Measurements from ENCODE around the gene CFAP107.
"Not testable (repeated sequence)": the region's sequence is repeated elsewhere in the genome, so short reads cannot be mapped to it uniquely, and the experiment has no call there.

- TF ChIP-seq POLR2A (IDR thresholded peaks at IDR 0.05); CTCF (IDR thresholded peaks at IDR 0.05 in 4 of 5, conservative IDR thresholded peaks at IDR 0.05 in 1 of 5): not testable (repeated sequence)
Observed at GRCh38 chr1:12783783-12784182, 37.8 kb downstream of the CFAP107 start.
